Neural progenitor cell (in vitro differentiated cells): ENCODE data around the gene RAB6B. TPM values are rescaled to one million over a fixed set of nuclear protein-coding genes. Genes with fewer than 3 reads are reported as not detected.

Experiments used
- DNase-seq: peaks from one replicate; pipeline ENCODE4 v3.0.0-alpha.2; 2016; ENCODE audit warnings: low spot score
- H2AFZ ChIP-seq: fragments of 200-600 bp; sonication (generic); replicated peaks from 2 replicates; pipeline ENCODE4 v1.6.1; 2016; ENCODE audit warnings: antibody characterized with exemption
- H3F3A ChIP-seq: fragments of 200-600 bp; sonication (generic); 2 replicates; pipeline ENCODE4 v1.6.1; 2016; ENCODE audit warnings: antibody characterized with exemption, low read depth
- H3K27ac ChIP-seq: fragments of 200-600 bp; sonication (generic); 2 replicates; pipeline ENCODE4 v1.5.1; 2016; ENCODE audit warnings: mild to moderate bottlenecking
- H3K27me3 ChIP-seq: fragments of 200-600 bp; sonication (generic); 2 replicates; pipeline ENCODE4 v1.6.1; 2016; ENCODE audit warnings: mild to moderate bottlenecking, moderate library complexity
- H3K36me3 ChIP-seq: fragments of 200-600 bp; sonication (generic); 2 replicates; pipeline ENCODE4 v1.5.1; 2016
- H3K4me1 ChIP-seq: fragments of 200-600 bp; sonication (generic); 2 replicates; pipeline ENCODE4 v1.6.1; 2016; ENCODE audit warnings: mixed run types
- H3K4me2 ChIP-seq: fragments of 200-600 bp; sonication (generic); 2 replicates; pipeline ENCODE4 v1.6.1; 2016
- H3K4me3 ChIP-seq: fragments of 200-600 bp; sonication (generic); 2 replicates; pipeline ENCODE4 v1.5.1; 2016
- H3K79me2 ChIP-seq: fragments of 200-600 bp; sonication (generic); 2 replicates; pipeline ENCODE4 v1.6.1; 2016; ENCODE audit warnings: low read depth
- H3K9ac ChIP-seq: fragments of 200-600 bp; sonication (generic); 2 replicates; pipeline ENCODE4 v1.6.1; 2016
- H3K9me3 ChIP-seq: fragments of 200-600 bp; sonication (generic); 2 replicates; pipeline ENCODE4 v1.5.1; 2016; ENCODE audit warnings: low read depth
- H4K20me1 ChIP-seq: fragments of 200-600 bp; sonication (generic); 2 replicates; pipeline ENCODE4 v1.6.1; 2016; ENCODE audit warnings: low read depth
- H3K27ac Mint-ChIP-seq: 3 replicates; pipeline ENCODE4 v1.8.0; 2021; ENCODE audit warnings: mixed read lengths
- H3K27me3 Mint-ChIP-seq: 2 replicates; pipeline ENCODE4 v1.8.0; 2022; ENCODE audit warnings: low read depth, mild to moderate bottlenecking, inconsistent platforms, moderate library complexity, mixed read lengths; ENCODE audit not compliant: insufficient read depth
- H3K36me3 Mint-ChIP-seq: 3 replicates; pipeline ENCODE4 v1.8.0; 2021; ENCODE audit warnings: mixed read lengths
- H3K4me1 Mint-ChIP-seq: 3 replicates; pipeline ENCODE4 v1.8.0; 2021; ENCODE audit warnings: mixed read lengths
- H3K4me3 Mint-ChIP-seq: 3 replicates; pipeline ENCODE4 v1.8.0; 2021; ENCODE audit warnings: mild to moderate bottlenecking, moderate library complexity, mixed read lengths
- H3K9me3 Mint-ChIP-seq: 3 replicates; pipeline ENCODE4 v1.8.0; 2020; ENCODE audit warnings: mixed read lengths
- CTCF ChIP-seq: fragments of 200-600 bp; sonication (generic); IDR thresholded peaks from 2 replicates; pipeline ENCODE4 v1.5.1; 2017; ENCODE audit warnings: antibody characterized with exemption, mild to moderate bottlenecking
- EZH2 ChIP-seq: fragments of 200-600 bp; sonication (generic); IDR thresholded peaks from 2 replicates; pipeline ENCODE4 v1.6.1; 2017; ENCODE audit warnings: antibody characterized with exemption, mild to moderate bottlenecking, moderate library complexity
- EZH2phosphoT487 ChIP-seq: fragments of 200-600 bp; sonication (generic); IDR thresholded peaks from 2 replicates; pipeline ENCODE4 v1.6.1; 2017; ENCODE audit warnings: antibody characterized with exemption
- total RNA-seq: library from RNA; depleted of rRNA; stranded (reverse); fragments of >200 nt; gene quantifications from 2 replicates; pipeline ENCODE4 v1.2.3, GENCODE V29; 2015; ENCODE audit warnings: low replicate concordance

Gene RAB6B
- total RNA-seq, 1 donor from 2014 or later, result 7.7 TPM

- no peaks in the 10 kb centered on the region for H3K79me2 ChIP-seq
- H3K9me3 ChIP-seq, result no peaks in the 10 kb centered on the region
- H3K27ac ChIP-seq, result no peak overlapping the region
- DNase-seq, result no peak
- H3K27me3 Mint-ChIP-seq, result peaks cover 5% of the 10 kb centered on the region
- no peak overlapping the region for H3K4me2 ChIP-seq
- H3K27me3 ChIP-seq, result no peaks in the 10 kb centered on the region
- no peak overlapping the region for H3K4me3 ChIP-seq
- no peaks in the 10 kb centered on the region for H3K9me3 Mint-ChIP-seq
- TF ChIP-seq EZH2 (no peak), EZH2phosphoT487 (no peak), CTCF (no peak)
- H3F3A ChIP-seq, result no peaks in the 10 kb centered on the region
- H3K9ac ChIP-seq, result no peak overlapping the region
- H2AFZ ChIP-seq, result no peak overlapping the region
- H4K20me1 ChIP-seq, result no peaks in the 10 kb centered on the region
- no peaks in the 10 kb centered on the region for H3K4me1 ChIP-seq
- H3K4me1 Mint-ChIP-seq, result no peaks in the 10 kb centered on the region
- no peaks in the 10 kb centered on the region for H3K36me3 ChIP-seq
- no peak overlapping the region for H3K4me3 Mint-ChIP-seq
- H3K27ac Mint-ChIP-seq, result no peak overlapping the region
- no peaks in the 10 kb centered on the region for H3K36me3 Mint-ChIP-seq
Measured at GRCh38 chr3:133853925-133854227, 41.8 kb downstream of the RAB6B start.

GRCh38 chr3:133853063-133853924 lies 42.4 kb downstream of the RAB6B start:
- Histone ChIP-seq H3K4me2 (no peak overlapping the region), H2AFZ (no peak overlapping the region), H3K79me2 (no peaks in the 10 kb centered on the region), H3K27ac (no peak overlapping the region), H4K20me1 (no peaks in the 10 kb centered on the region), H3K9ac (no peak overlapping the region), H3K9me3 (no peaks in the 10 kb centered on the region), H3K27me3 (no peaks in the 10 kb centered on the region), H3K4me3 (no peak overlapping the region), H3F3A (no peaks in the 10 kb centered on the region), H3K36me3 (no peaks in the 10 kb centered on the region), H3K4me1 (no peaks in the 10 kb centered on the region)
- no peak for DNase-seq
- H3K27ac Mint-ChIP-seq, result no peak overlapping the region
- H3K4me1 Mint-ChIP-seq, result no peaks in the 10 kb centered on the region
- no peaks in the 10 kb centered on the region for H3K36me3 Mint-ChIP-seq
- H3K4me3 Mint-ChIP-seq, result no peak overlapping the region
- peaks cover 5% of the 10 kb centered on the region for H3K27me3 Mint-ChIP-seq
- no peak for TF ChIP-seq EZH2
- no peak for TF ChIP-seq CTCF
- no peak for TF ChIP-seq EZH2phosphoT487
- H3K9me3 Mint-ChIP-seq, result no peaks in the 10 kb centered on the region

GRCh38 chr3:133851931-133852330 lies 43.8 kb downstream of the RAB6B start:
- Histone ChIP-seq H3K9ac (no peak overlapping the region), H3K27me3 (peaks cover 9% of the 10 kb centered on the region), H3K4me3 (no peak overlapping the region), H3F3A (no peaks in the 10 kb centered on the region), H3K36me3 (no peaks in the 10 kb centered on the region), H3K27ac (no peak overlapping the region), H3K9me3 (no peaks in the 10 kb centered on the region), H3K79me2 (no peaks in the 10 kb centered on the region), H4K20me1 (no peaks in the 10 kb centered on the region), H3K4me1 (no peaks in the 10 kb centered on the region), H2AFZ (no peak overlapping the region), H3K4me2 (no peak overlapping the region)
- DNase-seq, result no peak
- Mint-ChIP-seq H3K4me3 (no peak overlapping the region), H3K27ac (no peak overlapping the region), H3K27me3 (peaks cover 5% of the 10 kb centered on the region), H3K9me3 (no peaks in the 10 kb centered on the region), H3K36me3 (no peaks in the 10 kb centered on the region), H3K4me1 (no peaks in the 10 kb centered on the region)
- TF ChIP-seq CTCF, result no peak
- TF ChIP-seq EZH2phosphoT487, result no peak
- no peak for TF ChIP-seq EZH2
